ENCODE results near the gene SETD4. TPM values are rescaled to one million over a fixed set of nuclear protein-coding genes. Genes with fewer than 3 reads are reported as not detected.

Gene SETD4
- total RNA-seq, 1 experiment from 2014 or later = 15.6 TPM

DNA sequence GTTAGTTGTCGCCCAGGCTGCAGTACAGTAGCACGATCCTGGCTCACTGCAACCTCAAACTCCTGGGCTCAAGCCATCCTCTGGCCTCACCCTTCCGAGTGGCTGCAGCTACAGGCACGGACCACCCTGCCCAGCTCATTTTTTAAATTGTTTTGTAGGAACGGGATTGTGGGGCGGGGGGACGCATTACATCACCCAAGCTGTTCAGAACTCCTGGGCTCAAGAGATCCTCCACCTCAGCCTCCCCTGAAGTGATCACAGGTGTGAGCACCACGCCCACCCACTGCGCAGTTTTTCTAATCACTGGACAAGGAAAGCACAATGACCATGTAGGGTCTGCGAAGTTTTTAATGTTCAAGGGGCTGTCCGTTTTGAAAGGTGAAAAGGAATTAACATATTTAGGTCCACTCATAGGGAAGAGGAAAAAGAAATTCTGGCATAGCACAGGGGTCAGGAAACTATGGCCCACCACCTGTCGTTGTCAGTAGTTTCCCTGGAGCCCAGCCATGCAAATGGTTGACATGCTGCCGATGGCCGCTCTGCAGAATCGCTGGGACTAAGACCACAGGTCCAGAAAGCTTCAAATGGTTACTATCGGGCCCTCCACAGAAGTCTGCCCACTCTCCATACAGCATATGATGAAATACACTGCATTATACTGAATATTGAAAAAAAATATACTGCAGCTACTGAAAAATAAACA lies 26.0 kb downstream of the SETD4 start:
- H3K27me3 ChIP-seq (ENCODE audit: control insufficient read depth, insufficient read depth, low read length) = no peaks in the 10 kb centered on the region
- H3K27ac ChIP-seq (ENCODE audit: low read length) = no peak overlapping the region
- POLR2A ChIA-PET = no interaction called here
- H3K4me3 ChIP-seq (ENCODE audit: low read depth in 2 of 2, low read length in 2 of 2) = no peak overlapping the region
- BruUV-seq (replicated peaks) = no TSS peak
- H3K36me3 ChIP-seq (ENCODE audit: control insufficient read depth, insufficient read depth, low read length) = no peaks in the 10 kb centered on the region; the same call in 1 of the 2 replicates
- H3K4me1 ChIP-seq (ENCODE audit: control insufficient read depth, insufficient read depth, low read length) = no peaks in the 10 kb centered on the region
- in situ Hi-C loops (cut with HindIII; ENCODE audit: low pct_unique_long_range_greater_than_20kb, low sequenced_read_pairs) = no loop called here
- no peak for ATAC-seq
- TF ChIP-seq TCF7L2 (IDR thresholded peaks at IDR 0.05; ENCODE audit: low read depth, low read length) = no peak
- TF ChIP-seq REST (IDR thresholded peaks at IDR 0.05; ENCODE audit: insufficient read depth in 1 of 2, low read depth in 2 of 2, low read length in 1 of 2) = no peak
- TF ChIP-seq, protein P1, sequence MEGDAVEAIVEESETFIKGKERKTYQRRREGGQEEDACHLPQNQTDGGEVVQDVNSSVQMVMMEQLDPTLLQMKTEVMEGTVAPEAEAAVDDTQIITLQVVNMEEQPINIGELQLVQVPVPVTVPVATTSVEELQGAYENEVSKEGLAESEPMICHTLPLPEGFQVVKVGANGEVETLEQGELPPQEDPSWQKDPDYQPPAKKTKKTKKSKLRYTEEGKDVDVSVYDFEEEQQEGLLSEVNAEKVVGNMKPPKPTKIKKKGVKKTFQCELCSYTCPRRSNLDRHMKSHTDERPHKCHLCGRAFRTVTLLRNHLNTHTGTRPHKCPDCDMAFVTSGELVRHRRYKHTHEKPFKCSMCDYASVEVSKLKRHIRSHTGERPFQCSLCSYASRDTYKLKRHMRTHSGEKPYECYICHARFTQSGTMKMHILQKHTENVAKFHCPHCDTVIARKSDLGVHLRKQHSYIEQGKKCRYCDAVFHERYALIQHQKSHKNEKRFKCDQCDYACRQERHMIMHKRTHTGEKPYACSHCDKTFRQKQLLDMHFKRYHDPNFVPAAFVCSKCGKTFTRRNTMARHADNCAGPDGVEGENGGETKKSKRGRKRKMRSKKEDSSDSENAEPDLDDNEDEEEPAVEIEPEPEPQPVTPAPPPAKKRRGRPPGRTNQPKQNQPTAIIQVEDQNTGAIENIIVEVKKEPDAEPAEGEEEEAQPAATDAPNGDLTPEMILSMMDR (IDR thresholded peaks at IDR 0.05) = no peak
- no peak for TF ChIP-seq POLR2AphosphoS5 (IDR thresholded peaks at IDR 0.05; ENCODE audit: low read depth, low read length)
- TF ChIP-seq SIN3A (IDR thresholded peaks at IDR 0.05; ENCODE audit: borderline replicate concordance, insufficient read depth, low read depth, low read length) = no peak
- no peaks in the 10 kb centered on the region for H3K9me3 ChIP-seq (ENCODE audit: control insufficient read depth, insufficient read depth, low read depth, low read length)
- CTCF ChIA-PET = no interaction called here
- DNase-seq (ENCODE audit: low read depth, low spot score) = no peak
- intact Hi-C loops (cut with micrococcal nuclease; ENCODE audit: unreplicated experiment) = no loop called here

- intact Hi-C loops (cut with micrococcal nuclease; ENCODE audit: unreplicated experiment) = no loop called here
- CTCF ChIA-PET = no interaction called here
- TF ChIP-seq POLR2AphosphoS5 (IDR thresholded peaks at IDR 0.05; ENCODE audit: low read depth, low read length) (no peak), SIN3A (IDR thresholded peaks at IDR 0.05; ENCODE audit: borderline replicate concordance, insufficient read depth, low read depth, low read length) (no peak), TCF7L2 (IDR thresholded peaks at IDR 0.05; ENCODE audit: low read depth, low read length) (no peak), REST (IDR thresholded peaks at IDR 0.05; ENCODE audit: insufficient read depth in 1 of 2, low read depth in 2 of 2, low read length in 1 of 2) (no peak)
- TF ChIP-seq, protein P1 (IDR thresholded peaks at IDR 0.05) = no peak
- Histone ChIP-seq H3K27me3 (ENCODE audit: control insufficient read depth, insufficient read depth, low read length) (no peaks in the 10 kb centered on the region), H3K9me3 (ENCODE audit: control insufficient read depth, insufficient read depth, low read depth, low read length) (no peaks in the 10 kb centered on the region), H3K27ac (ENCODE audit: low read length) (no peak overlapping the region), H3K36me3 (ENCODE audit: control insufficient read depth, insufficient read depth, low read length) (no peaks in the 10 kb centered on the region; the same call in 1 of the 2 replicates), H3K4me3 (ENCODE audit: low read depth in 2 of 2, low read length in 2 of 2) (no peak overlapping the region), H3K4me1 (ENCODE audit: control insufficient read depth, insufficient read depth, low read length) (no peaks in the 10 kb centered on the region)
- no peak for DNase-seq (ENCODE audit: low read depth, low spot score)
- ATAC-seq = no peak
- BruUV-seq (replicated peaks) = no TSS peak
- POLR2A ChIA-PET = no interaction called here
- in situ Hi-C loops (cut with HindIII; ENCODE audit: low pct_unique_long_range_greater_than_20kb, low sequenced_read_pairs) = no loop called here
Observed at GRCh38 chr21:36032647-36033406, 27.5 kb downstream of the SETD4 start.
